ENCODE measurements around the gene BICD1.
A peak's percentile ranks its signal among the peaks of the same experiment; 100 is the strongest.

Gene BICD1

DNA sequence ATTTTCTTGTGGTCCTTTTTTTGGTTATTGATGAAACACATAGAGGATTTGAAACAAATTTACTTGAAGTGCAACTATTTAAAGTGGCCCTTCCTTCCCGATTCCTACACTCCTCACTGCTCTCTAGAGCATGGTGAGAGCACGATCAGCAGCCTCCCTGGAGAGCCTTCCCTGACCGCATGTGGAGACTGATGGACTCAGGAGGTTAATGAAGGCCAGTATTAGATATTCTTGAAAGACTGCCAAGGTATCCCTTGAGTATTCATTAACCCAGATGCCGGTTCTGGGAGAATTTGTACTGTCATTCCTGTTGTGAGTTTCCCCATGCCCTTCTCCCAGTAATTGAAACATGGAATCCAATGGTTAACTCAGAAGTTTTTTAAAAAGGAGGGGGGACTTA, 189.9 kb downstream of the BICD1 start:
- DNase-seq (ENCODE audit: low read depth): no peak
- no peak overlapping the region for H3K4me3 ChIP-seq (ENCODE audit: low read depth, low read length)
- TF ChIP-seq, protein P1, sequence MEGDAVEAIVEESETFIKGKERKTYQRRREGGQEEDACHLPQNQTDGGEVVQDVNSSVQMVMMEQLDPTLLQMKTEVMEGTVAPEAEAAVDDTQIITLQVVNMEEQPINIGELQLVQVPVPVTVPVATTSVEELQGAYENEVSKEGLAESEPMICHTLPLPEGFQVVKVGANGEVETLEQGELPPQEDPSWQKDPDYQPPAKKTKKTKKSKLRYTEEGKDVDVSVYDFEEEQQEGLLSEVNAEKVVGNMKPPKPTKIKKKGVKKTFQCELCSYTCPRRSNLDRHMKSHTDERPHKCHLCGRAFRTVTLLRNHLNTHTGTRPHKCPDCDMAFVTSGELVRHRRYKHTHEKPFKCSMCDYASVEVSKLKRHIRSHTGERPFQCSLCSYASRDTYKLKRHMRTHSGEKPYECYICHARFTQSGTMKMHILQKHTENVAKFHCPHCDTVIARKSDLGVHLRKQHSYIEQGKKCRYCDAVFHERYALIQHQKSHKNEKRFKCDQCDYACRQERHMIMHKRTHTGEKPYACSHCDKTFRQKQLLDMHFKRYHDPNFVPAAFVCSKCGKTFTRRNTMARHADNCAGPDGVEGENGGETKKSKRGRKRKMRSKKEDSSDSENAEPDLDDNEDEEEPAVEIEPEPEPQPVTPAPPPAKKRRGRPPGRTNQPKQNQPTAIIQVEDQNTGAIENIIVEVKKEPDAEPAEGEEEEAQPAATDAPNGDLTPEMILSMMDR (IDR thresholded peaks at IDR 0.05; ENCODE audit: control insufficient read depth, extremely low read depth, insufficient read depth): no peak

DNA sequence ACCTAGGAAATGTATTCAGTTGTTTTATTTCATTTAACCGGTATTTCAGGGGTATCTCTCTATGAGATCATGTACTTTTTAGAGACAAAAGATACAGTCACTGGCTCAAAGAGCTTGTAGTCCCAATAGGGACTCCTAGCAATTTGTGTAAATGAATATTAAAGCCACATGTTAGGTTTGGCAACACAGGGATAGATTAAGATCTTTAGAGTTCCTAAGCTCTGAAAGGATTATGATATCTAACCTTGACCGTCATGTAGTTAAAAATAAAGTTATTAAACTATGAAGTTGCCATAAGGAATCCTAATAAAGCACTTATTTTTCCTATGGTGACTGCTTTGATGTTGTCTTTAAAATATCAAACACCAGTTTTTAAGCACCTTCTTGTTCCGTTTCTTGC, 192.3 kb downstream of the BICD1 start:
- TF ChIP-seq, protein P1 (IDR thresholded peaks at IDR 0.05; ENCODE audit: control insufficient read depth, extremely low read depth, insufficient read depth): no peak
- no peak for DNase-seq (ENCODE audit: low read depth)
- H3K4me3 ChIP-seq (ENCODE audit: low read depth, low read length): no peak overlapping the region

DNA sequence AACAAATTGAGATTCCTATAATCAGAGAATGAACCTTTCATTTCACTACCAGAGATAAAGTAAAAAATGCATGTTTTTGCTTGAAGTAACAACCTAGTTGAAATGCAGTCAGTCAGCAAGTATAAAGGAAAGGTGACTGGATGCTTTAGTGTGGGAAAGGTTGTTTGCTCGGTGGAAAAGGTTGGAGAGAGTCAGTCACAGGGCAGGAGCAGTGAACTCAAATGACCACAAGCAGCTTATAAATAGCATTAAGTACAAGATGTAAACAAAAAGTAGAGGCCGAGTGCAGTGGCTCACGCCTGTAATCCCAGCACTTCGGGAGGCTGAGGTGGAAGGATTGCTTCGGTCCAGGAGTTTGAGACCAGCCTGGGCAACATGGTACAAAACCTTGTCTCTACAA, 194.6 kb downstream of the BICD1 start:
- no peak for DNase-seq (ENCODE audit: low read depth)
- TF ChIP-seq, protein P1 (IDR thresholded peaks at IDR 0.05; ENCODE audit: control insufficient read depth, extremely low read depth, insufficient read depth): no peak
- no peak overlapping the region for H3K4me3 ChIP-seq (ENCODE audit: low read depth, low read length)

DNA sequence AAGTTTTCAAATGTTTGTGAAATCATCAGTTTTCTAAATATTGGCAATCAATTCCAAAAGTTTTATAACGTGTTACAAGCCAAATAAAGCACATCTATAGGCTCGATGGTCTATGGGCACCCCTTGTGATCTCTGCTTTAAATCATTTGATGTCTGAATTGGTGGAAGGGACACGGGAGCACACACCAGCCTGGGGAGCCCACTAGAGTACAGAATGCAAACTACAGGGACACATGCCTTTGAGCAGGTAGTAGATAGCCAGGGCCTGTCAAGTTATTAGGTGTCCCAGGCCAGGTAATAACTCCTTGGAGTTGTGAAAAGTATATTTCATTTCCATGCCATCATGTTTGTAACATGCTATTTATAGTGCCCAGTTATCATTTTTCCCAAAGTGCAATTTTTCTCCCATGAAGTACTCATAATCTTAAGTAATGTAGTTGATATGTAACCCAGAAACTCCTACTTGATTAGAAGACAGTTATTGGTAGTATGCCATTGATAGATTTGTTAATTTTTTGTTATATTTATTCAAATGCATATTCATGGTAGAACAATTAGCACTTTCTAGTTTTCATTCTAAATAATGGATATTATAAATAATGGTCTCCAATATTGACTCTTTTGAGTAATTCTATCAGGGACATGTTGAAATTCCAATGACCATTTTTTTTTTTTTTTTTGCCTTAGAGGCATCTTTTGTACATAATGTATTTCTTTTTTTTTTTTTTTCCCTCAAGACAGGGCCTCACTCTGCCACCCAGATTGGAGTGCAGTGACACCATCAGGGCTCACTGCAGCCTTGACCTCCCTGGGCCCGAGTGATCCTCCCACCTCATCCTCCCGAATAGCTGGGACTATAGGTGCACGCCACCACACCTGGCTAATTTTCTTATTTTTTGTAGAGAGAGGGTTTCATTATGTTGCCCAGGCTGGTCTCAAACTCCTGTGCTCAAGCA, 195.8 kb downstream of the BICD1 start:
- TF ChIP-seq, protein P1 (IDR thresholded peaks at IDR 0.05; ENCODE audit: control insufficient read depth, extremely low read depth, insufficient read depth): peak; percentile 55
- no peak overlapping the region for H3K4me3 ChIP-seq (ENCODE audit: low read depth, low read length)
- no peak for DNase-seq (ENCODE audit: low read depth)

DNA sequence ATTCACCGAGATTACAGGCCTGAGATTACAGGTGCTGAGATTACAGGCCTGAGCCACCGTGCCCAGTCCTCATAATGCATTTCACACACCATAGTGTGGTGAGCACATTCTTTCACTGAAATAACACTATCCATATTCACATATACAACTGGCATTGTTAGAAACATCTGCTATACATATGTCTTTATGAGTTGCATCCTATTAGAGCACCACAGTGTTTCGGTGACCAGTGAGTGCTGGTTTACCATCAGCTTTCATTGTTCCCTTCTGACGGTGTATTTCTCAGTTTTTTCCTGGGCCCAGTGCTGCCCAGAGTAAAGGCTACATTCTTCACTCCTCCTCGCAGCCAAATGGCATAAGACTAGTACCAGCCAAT, 196.5 kb downstream of the BICD1 start:
- no peak for DNase-seq (ENCODE audit: low read depth)
- TF ChIP-seq, protein P1 (IDR thresholded peaks at IDR 0.05; ENCODE audit: control insufficient read depth, extremely low read depth, insufficient read depth): no peak
- H3K4me3 ChIP-seq (ENCODE audit: low read depth, low read length): no peak overlapping the region

DNA sequence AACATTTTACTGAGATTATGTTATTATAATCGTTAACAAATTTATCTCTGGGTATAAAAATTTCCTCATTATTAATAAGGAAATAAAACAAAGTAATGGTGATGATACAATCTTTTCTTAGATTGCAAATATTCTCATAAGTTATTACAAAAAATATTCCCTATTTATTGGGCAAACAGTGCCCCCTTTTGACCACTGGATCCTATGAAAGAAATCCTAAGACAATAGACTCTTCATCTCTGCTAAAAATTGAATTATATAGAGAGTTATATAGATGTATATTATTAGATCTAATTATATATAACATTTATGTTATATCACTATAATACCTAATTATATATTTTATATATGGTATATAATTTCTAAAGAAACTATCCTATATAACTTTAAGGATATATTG, 198.5 kb downstream of the BICD1 start:
- DNase-seq (ENCODE audit: low read depth): no peak
- TF ChIP-seq, protein P1 (IDR thresholded peaks at IDR 0.05; ENCODE audit: control insufficient read depth, extremely low read depth, insufficient read depth): peak; percentile 64

More for the DNA sequence above, 198.5 kb downstream of the BICD1 start:
- H3K4me3 ChIP-seq (ENCODE audit: low read depth, low read length): no peak overlapping the region
